GM21576 (cell line): ENCODE measurements around the gene MAN2B2.
"Not testable (repeated sequence)": the region's sequence is repeated elsewhere in the genome, so short reads cannot be mapped to it uniquely, and the experiment has no call there.

Source experiments
- ATAC-seq: cut with Tn5 transposase; IDR thresholded peaks from one replicate; pipeline ENCODE4 v1.9.1; 2021; ENCODE audit warnings: mild to moderate bottlenecking, moderate library complexity; ENCODE audit not compliant: unreplicated experiment

MAN2B2 gene

DNA sequence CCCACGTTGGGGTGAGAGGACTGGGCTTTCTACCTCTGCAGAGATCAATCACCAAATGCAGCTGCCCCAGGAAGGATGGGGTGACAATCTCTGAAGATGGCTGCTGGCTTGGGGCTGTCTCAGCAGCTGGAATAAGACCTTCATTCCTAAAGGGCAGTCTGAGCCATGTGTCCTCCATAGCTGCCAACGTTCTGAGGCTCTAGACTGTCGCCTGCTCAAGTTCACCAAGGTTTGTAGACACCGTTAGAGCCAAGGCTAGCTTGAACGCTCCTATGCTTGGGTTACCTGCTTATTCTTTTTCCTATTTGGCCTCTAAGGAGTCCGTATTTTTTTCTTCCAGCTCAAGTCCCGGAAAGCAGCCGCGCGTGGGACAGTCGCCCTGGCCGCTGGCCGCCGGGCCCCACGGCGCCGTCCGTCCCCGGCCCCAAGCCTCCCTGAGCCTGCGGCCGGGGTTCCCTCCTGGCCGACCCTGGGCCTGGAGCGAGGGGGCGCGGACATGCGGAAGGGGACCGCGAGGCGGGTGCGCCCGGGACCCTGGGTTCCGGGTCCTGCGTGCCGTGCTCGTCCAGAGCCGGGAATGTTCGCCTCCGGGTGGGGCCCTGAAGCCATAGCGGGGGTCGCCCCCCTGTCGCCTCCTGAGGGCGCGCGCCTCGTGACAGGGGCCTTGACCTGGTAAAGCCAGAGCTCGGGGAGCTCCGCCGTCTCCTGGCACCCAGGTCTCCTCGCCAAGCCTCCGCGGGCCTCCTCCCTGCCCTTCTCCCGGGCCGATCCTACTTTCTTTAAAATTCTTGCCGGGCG lies 88.8 kb downstream of the MAN2B2 start:
- ATAC-seq = no peak

DNA sequence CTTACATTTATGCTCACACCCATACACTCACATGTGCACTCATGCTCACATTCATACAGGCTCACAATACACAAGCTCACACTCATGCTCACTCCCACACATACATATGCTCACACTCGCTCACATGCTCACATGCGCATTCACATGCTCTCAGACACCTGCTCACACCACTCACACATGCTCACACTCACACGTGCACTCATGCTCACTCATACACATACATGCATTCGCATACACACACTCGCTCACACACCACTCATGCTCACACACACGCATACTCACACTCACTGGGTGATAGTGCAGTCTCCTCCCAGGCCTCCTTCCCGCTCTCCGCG lies 90.3 kb downstream of the MAN2B2 start:
- no peak for ATAC-seq

GRCh38 chr4:6668391-6668790 lies 93.4 kb downstream of the MAN2B2 start:
- no peak for ATAC-seq

DNA sequence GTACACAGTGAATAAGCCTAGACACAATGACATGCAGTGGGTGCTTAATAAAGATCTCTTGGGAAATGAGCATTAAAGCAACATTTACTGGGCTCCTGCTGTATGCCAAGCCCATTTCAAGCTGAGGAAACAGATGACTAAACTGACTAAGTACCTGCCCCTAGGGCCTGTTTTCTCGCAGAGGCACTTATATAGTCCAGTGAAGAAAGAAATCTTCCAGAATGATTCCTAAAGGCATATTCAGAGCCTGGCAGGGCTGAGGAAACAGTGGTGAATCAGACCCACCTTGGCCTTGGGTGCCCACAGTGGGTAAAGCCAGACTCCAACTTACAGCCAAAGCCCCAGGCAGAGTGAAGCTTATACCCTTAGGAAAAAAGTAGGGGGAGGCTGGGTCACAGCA lies 96.7 kb downstream of the MAN2B2 start:
- no peak for ATAC-seq

GRCh38 chr4:6672131-6672530 lies 97.1 kb downstream of the MAN2B2 start:
- no peak for ATAC-seq

DNA sequence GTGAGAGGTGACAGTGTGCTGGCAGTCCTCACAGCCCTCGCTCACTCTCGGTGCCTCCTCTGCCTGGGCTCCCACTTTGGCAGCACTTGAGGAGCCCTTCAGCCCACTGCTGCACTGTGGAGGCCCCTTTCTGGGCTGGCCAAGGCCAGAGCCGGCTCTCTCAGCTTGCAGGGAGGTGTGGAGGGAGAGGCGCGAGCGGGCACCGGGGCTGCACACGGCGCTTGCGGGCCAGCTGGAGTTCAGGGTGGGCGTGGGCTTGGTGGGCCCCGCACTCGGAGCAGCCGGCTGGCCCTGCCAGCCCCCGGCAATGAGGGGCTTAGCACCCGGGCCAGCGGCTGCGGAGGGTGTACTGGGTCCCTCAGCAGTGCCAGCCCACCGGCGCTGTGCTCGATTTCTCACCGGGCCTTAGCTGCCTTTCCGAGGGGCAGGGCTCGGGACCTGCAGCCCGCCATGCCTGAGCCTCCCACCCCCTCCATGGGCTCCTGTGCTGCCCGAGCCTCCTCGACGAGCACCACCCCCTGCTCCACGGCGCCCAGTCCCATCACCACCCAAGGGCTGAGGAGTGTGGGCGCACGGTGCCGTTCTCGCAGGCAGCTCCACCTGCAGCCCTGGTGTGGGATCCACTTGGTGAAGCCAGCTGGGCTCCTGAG lies 97.7 kb downstream of the MAN2B2 start:
- not testable (repeated sequence) for ATAC-seq
